ENCODE measurements around the gene GRIP2. TPM values are rescaled to one million over a fixed set of nuclear protein-coding genes. Genes with fewer than 3 reads are reported as not detected.

Gene GRIP2
- polyA plus RNA-seq, 1 donor (not counting 4 experiments of a cell fraction or from before 2014, with no cell fraction given), result 0.01 TPM

- H3K27me3 ChIP-seq (ENCODE audit: control insufficient read depth, extremely low read depth, insufficient read depth, low read length), result peaks cover 5% of the 10 kb centered on the region
- no peak overlapping the region for H3K4me3 ChIP-seq (ENCODE audit: control insufficient read depth in 2 of 3, extremely low read depth in 1 of 3, insufficient read depth in 2 of 3, low read depth in 1 of 3, low read length in 3 of 3)
- no peaks in the 10 kb centered on the region for H3K36me3 ChIP-seq (ENCODE audit: control insufficient read depth in 2 of 2, extremely low read depth in 1 of 2, insufficient read depth in 2 of 2, low read length in 2 of 2)
- FAIRE-seq, result no peak
- H3K9me3 ChIP-seq (ENCODE audit: control insufficient read depth, low read depth, low read length), result no peaks in the 10 kb centered on the region
- TF ChIP-seq EZH2 (IDR thresholded peaks at IDR 0.05; ENCODE audit: low read length), result no peak
- no peak for TF ChIP-seq CTCF (optimal IDR thresholded peaks at IDR 0.05 in 1 of 3, IDR thresholded peaks at IDR 0.05 in 1 of 3, conservative IDR thresholded peaks at IDR 0.05 in 1 of 3; ENCODE audit: extremely low read depth in 1 of 3, insufficient read depth in 2 of 3, low read length in 3 of 3)
- no peak for DNase-seq (ENCODE audit: low read depth, low spot score)
- no peaks in the 10 kb centered on the region for H3K79me2 ChIP-seq (ENCODE audit: control insufficient read depth, insufficient read depth, low read length)
- H2AFZ ChIP-seq (ENCODE audit: control insufficient read depth, low read length), result no peak overlapping the region
- H3K9me1 ChIP-seq (ENCODE audit: control insufficient read depth, extremely low read depth, insufficient read depth, low read length), result no peaks in the 10 kb centered on the region
- no peak overlapping the region for H3K27ac ChIP-seq (ENCODE audit: control insufficient read depth, insufficient read depth, low read length)
- H3K4me1 ChIP-seq (ENCODE audit: control insufficient read depth, extremely low read depth, insufficient read depth, low read length), result peaks cover 19% of the 10 kb centered on the region
- H3K9ac ChIP-seq (ENCODE audit: control insufficient read depth, extremely low read depth, insufficient read depth, low read length), result no peak overlapping the region
- H4K20me1 ChIP-seq (ENCODE audit: control insufficient read depth, extremely low read depth, insufficient read depth, low read length), result no peaks in the 10 kb centered on the region
- dilution Hi-C loops (cut with MboI; ENCODE audit: extremely low pct_ligation_motif_present, low sequenced_read_pairs), result no loop called here
- H3K4me2 ChIP-seq (ENCODE audit: control insufficient read depth, extremely low read depth, insufficient read depth, low read depth, low read length), result no peak overlapping the region
These were observed 2.3 kb downstream of the GRIP2 start for GRCh38 chr3:14537590-14538450.

DNA sequence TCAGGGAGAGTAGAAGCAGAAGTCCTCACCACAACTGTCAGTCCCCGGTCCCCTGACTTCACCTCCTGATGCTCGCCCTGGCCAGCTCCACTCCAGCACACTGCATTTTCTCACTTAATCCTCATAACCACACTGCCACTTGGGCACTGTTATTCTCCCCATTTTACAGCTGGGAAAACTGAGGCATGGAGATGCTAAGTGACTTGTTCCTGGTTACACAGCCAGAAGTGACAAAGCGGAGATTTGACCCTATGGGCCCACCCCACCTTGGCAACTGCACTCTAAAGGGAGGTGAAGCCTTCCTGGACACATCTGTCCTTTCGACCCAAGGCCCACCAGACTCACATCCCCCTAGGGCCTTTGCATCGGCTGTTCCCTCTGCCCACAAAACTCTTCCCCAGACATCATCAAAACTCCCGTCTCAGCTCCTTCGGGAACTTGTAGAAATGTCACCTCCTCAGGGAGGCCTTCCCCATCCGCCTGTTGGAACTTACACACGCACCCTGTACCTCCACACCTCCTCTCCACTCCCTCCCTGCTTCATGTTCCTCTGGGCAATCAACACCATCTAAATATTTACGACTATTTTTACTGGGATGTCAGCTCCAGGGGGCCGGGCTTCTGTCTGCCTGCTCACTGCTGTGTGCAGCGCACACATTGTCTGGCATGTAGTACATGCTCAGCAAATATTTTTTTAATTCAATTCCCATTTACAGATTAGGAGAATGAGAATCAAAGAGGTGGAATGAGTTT, 3.1 kb downstream of the GRIP2 start:
- no peak overlapping the region for H3K9ac ChIP-seq (ENCODE audit: control insufficient read depth, extremely low read depth, insufficient read depth, low read length)
- H4K20me1 ChIP-seq (ENCODE audit: control insufficient read depth, extremely low read depth, insufficient read depth, low read length), result no peaks in the 10 kb centered on the region
- DNase-seq (ENCODE audit: low read depth, low spot score) (no peak), FAIRE-seq (no peak)
- peaks cover 21% of the 10 kb centered on the region for H3K4me1 ChIP-seq (ENCODE audit: control insufficient read depth, extremely low read depth, insufficient read depth, low read length)
- no peaks in the 10 kb centered on the region for H3K36me3 ChIP-seq (ENCODE audit: control insufficient read depth in 2 of 2, extremely low read depth in 1 of 2, insufficient read depth in 2 of 2, low read length in 2 of 2)
- no peak overlapping the region for H3K27ac ChIP-seq (ENCODE audit: control insufficient read depth, insufficient read depth, low read length)
- H3K79me2 ChIP-seq (ENCODE audit: control insufficient read depth, insufficient read depth, low read length), result no peaks in the 10 kb centered on the region
- dilution Hi-C loops (cut with MboI; ENCODE audit: extremely low pct_ligation_motif_present, low sequenced_read_pairs), result no loop called here
- no peaks in the 10 kb centered on the region for H3K9me3 ChIP-seq (ENCODE audit: control insufficient read depth, low read depth, low read length)
- H3K4me2 ChIP-seq (ENCODE audit: control insufficient read depth, extremely low read depth, insufficient read depth, low read depth, low read length), result no peak overlapping the region
- H3K4me3 ChIP-seq (ENCODE audit: control insufficient read depth in 2 of 3, extremely low read depth in 1 of 3, insufficient read depth in 2 of 3, low read depth in 1 of 3, low read length in 3 of 3), result no peak overlapping the region
- TF ChIP-seq CTCF (optimal IDR thresholded peaks at IDR 0.05 in 1 of 3, IDR thresholded peaks at IDR 0.05 in 1 of 3, conservative IDR thresholded peaks at IDR 0.05 in 1 of 3; ENCODE audit: extremely low read depth in 1 of 3, insufficient read depth in 2 of 3, low read length in 3 of 3) (no peak), EZH2 (IDR thresholded peaks at IDR 0.05; ENCODE audit: low read length) (no peak)
- no peaks in the 10 kb centered on the region for H3K27me3 ChIP-seq (ENCODE audit: control insufficient read depth, extremely low read depth, insufficient read depth, low read length)
- no peak overlapping the region for H2AFZ ChIP-seq (ENCODE audit: control insufficient read depth, low read length)
- no peaks in the 10 kb centered on the region for H3K9me1 ChIP-seq (ENCODE audit: control insufficient read depth, extremely low read depth, insufficient read depth, low read length)
